GM19467 (cell line): ENCODE results near the gene CRACR2B.

Source experiments
- ATAC-seq: cut with Tn5 transposase; IDR thresholded peaks from one replicate; pipeline ENCODE4 v1.9.1; 2021; ENCODE audit warnings: mild to moderate bottlenecking, moderate library complexity; ENCODE audit not compliant: unreplicated experiment

Gene CRACR2B

GRCh38 chr11:794766-795633, 32.7 kb upstream of the CRACR2B start:
- ATAC-seq, result no peak

DNA sequence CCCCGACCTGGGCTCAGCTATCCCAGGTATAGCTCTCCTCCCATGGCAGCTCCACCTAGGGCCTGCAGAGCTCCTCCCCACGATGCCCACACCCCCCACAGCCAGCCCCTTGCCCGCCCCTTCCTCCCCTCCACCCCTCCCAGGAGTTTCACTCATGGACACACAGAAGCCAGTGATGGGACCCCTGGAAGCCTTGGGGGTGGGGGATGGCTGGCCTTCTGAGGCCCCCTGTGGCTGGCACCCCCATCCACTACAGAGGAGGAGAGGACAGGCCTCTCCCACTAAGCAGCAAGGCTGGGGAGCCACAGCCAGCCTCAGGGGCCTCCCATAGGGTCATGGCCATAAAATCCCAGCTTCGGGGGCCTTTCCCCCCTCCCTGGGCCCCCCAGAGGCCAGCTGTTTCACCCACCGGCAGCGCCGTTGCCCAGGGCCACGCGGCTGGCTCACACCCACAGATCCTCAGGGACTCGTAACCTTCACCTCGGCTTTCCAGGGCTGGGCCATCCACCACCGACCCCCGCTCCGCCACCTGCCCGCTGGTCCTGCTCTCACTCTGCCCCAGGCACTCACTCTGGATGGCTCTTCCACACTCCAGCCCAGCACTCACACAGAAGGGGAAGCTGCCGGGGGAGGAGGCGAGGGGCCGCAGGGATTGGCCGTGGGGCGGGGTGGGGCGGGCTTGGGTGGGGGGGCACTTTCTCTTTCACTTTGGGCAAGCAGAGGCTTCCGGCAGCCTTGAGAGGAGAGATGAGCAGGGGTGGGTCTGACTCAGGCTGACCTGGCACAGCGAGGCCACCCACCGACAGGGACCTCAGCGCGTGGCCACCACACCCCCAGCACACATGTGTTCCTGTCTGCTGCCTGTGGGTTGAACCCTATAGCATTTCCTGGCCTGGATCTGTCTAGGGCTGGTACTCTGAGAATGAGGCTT, 31.8 kb upstream of the CRACR2B start:
- peak; percentile 35 for ATAC-seq

DNA sequence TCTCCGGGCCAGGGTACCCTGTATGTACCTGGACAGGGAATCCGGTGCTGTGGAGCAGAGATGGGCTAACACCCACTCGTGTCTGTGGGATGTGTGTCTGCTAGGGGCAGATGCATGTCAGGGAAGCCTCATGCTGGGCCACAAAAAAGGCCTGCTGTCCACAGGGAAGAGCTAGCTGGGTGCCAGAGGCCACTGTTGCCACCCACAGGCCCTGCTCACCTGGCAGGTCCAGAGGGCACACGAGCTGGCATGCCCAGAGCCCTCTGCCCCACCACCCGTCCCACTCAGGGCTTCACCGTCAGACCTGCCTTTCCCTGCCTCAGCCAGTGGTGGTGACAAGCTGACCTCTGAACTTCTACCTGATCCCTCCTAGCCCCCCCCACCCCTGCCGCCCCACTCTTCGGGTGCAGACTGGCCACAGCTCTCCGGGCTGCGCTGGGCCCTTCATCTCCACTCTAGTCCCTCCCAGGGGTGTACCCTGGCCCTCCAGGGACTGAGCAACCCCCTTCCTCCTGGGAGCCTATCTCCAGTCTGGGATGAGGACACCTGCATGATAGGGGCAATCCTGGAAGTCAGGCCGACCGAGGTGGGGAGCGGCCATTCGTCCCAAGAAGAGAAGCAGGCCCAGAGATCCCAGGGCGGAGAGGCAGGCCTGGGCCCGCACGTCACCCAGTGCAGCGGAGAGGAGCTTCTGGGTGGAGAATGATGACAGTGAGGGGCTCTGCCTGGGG, 31.0 kb upstream of the CRACR2B start:
- ATAC-seq, result no peak

- peak; percentile 29 for ATAC-seq
These were observed 30.2 kb upstream of the CRACR2B start for GRCh38 chr11:797296-798092.

DNA sequence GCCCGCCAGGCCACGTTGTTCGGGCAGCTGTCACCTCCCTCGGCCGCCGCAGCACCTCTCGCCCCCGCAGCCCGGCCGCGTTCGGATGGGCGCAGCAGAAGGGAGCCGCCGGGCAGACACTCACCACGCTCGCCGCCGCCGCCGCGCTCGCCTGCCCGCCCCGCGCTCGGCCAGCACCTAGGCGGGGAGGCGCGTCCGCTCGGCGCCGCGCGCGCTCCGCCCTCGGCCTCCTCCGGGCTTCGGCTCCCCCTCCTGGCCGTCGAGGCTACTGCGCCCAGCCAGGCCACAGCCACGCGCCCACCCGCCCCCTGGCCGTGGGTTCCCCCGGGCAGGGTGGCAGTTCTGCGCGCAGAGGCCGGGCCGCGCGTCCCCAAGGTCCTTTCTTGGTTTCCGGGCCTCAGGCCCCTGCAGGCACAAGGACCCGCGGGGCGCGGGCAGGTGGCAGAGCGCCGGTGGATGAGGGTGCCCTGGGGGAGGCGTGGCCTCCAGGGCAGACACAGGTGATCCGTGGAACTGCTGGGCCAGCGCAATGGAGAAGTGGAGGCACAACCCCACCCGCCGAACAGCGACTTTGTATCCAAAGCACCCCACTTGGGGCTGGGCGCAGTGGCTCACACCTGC, 29.5 kb upstream of the CRACR2B start, which contains the start of gene SLC25A22:
SLC25A22 (minus strand) TSS at position 189 of the 621 bp plus-strand sequence. CDS start 3,275 bp downstream, outside the sequence.
- peak; percentile 52 for ATAC-seq

- no peak for ATAC-seq
These were observed 27.9 kb upstream of the CRACR2B start for GRCh38 chr11:799641-800316.

DNA sequence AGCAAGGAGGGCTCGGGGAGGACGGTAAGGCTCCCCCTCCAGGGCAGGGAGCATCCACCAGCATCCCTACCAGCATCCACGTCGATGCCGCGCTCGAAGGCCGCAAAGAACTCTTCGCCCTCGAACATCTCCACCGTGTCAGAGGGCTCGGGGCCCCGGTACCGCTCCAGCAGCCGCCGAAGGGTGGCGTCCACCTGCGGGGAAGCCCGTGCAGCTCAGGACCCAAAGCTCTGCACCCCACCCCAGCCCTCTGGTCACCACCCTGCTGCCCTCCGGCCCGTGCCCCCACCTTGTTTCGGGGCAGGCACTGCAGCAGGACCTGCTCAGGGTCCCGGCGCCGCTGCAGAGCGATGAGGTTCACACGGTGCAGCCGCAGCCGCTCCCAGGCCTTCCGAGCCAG, 27.2 kb upstream of the CRACR2B start:
- no peak for ATAC-seq

GRCh38 chr11:801097-801780, 26.5 kb upstream of the CRACR2B start:
- ATAC-seq, result no peak

GRCh38 chr11:802018-802617, 25.6 kb upstream of the CRACR2B start:
- ATAC-seq, result no peak

GRCh38 chr11:802693-803466, 24.8 kb upstream of the CRACR2B start:
- no peak for ATAC-seq

GRCh38 chr11:803467-803742, 24.3 kb upstream of the CRACR2B start:
- no peak for ATAC-seq

GRCh38 chr11:803770-804598, 23.7 kb upstream of the CRACR2B start:
- ATAC-seq, result no peak

DNA sequence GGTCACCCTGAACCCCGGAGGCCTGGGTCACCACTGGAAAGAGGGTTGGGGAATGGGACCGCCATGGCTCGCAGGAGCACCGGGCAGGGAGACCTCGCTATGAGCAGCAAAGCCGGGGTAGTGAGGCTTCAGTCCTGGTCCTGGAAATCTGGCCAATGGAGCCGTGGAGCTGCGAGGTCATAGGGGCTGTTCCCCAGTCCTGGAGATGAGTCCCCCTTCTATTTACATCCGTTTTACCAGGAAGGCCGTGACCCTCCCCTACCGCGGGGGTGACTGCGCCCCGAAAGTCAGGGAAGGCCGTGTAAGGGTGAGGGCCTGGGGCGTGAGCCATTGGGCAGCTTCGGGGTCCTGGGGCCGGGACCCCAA, 23.1 kb upstream of the CRACR2B start:
- no peak for ATAC-seq

DNA sequence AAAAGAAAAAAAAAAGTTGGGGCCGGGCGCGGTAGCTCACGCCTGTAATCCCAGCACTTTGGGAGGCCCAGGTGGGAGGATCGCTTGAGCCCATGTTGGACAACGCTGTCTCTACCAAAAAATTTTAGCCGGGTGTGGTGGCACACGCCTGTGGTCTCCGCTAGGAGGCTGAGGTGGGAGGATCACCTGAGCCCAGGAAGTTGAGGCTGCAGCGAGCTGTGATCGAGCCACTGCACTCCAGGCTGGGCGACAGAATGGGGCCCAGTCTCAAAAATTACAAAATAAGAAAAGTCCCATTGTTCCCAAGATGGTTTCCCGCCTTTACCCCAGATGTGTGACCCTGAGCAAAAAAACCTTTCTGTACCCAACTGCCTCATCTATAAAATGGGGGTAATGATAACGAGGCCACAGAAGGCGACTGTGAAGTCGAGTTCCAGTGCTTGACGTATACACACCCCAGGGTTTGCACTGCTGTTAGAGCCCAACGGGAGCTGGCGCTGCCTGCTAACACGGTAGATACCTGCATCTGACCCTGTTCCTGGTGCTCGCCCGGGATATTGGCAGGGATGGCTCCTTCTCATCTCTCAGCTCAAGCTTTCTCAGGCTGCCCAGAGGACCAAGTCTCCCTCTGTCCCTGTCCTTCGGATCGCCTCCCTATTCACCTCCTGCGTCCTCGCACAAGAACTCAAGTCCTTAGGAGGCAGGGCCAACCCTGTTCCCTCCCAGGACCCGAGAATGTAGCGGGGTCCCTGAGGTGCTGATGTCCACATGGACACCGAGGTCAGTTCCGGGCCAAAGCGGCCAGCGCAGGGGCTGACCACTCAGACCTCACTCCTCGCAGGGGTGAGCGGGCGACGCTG, 19.1 kb upstream of the CRACR2B start:
- no peak for ATAC-seq

DNA sequence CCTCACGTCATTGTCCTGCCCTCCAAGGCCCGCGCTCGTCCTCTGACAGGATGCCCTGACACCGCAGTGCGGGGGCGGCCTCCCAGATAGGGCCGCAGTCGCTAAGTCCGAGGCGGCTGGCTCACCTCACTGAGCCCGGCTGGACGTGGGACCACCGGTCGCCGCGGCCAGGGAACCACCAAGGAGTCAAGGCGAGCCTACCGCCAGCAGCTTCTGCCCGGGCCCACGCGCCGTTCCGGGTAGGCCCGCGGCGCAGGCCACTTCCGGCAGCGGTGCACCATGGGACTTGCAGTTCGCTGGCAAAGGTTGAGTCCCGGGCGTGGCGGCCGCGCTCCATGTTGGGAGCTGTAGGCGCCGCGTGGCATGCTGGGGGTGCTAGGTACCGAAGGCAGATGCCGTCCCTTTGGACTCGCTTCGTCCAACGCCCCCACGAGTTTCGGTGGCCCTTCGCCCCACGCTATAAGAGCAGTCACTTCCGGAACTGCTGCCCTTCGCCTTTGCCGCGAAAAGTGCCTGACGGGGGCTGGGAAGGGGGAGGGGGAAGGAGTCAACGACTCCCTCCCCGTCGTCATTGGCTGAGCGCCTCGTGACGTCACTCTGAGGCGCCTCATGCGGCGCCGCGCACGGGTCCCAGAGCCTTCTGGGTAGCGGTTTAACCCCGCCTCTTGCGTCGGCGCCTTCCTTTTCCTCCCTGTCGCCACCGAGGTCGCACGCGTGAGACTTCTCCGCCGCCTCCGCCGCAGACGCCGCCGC, 18.3 kb upstream of the CRACR2B start, which contains the start of gene RPLP2:
RPLP2 (plus strand) TSS at position 681 of the 753 bp plus-strand sequence. CDS start 268 bp downstream, outside the sequence.
- ATAC-seq, result peak; percentile 59
